Erythroblast (primary cell): Measurements from ENCODE around the gene APOBEC3A.
"Not testable (repeated sequence)": the region's sequence is repeated elsewhere in the genome, so short reads cannot be mapped to it uniquely, and the experiment has no call there.

Source experiments
- DNase-seq, 2 experiments: peaks; one replicate each; lab custom pipeline; 2025; lab: John Stamatoyannopoulos, UW
- GATA1 ChIP-seq: IDR thresholded peaks from 2 replicates; pipeline ENCODE4 v1.6.1; 2011; ENCODE audit warnings: low read depth, mild to moderate bottlenecking, control low read depth, low read length, moderate library complexity
- POLR2A ChIP-seq: IDR thresholded peaks from 2 replicates; pipeline ENCODE4 v1.6.1; 2011; ENCODE audit warnings: mild to moderate bottlenecking, low read length

The APOBEC3A gene

DNA sequence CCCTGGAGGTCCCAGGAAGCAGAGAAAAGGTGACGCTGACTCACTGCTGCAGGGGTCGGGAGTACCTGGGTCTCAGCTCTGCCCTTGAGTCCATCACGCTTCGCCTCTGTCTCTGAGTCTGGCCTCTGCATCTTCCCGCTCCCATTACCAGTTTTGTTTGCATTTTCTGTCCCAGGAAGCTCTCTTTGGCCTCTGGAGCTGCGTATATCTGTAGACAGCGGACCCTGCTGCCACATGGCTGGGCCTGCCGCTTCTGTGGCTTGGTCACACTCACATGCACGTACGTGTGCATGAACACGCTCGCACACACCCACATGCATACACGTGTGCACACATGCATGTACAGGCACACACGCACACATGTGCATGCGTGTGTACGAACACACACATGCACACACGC, 20.8 kb upstream of the APOBEC3A start:
- no peak for DNase-seq
- TF ChIP-seq GATA1 (no peak), POLR2A (no peak)

DNA sequence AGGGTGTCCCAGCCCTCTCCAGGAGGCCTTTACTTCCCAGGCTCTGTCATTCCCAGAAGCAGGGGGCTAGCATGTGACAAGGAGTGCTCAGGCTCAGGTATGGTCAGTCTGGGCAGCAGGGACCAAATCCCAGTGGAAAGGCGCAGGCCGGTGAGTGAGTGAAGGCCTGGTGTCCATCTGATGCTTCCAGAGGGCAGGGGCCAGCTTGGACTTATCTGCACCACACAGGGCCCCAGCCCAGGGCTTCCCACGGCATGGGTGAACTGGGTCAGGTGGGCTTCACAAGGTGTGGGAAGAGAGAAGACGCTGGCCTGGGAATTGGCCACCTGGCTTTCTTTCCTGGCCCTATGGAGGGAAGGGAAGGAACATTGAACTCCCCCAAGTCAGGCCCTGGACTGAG, 20.4 kb upstream of the APOBEC3A start:
- TF ChIP-seq POLR2A, result no peak
- no peak for TF ChIP-seq GATA1
- no peak for DNase-seq

DNA sequence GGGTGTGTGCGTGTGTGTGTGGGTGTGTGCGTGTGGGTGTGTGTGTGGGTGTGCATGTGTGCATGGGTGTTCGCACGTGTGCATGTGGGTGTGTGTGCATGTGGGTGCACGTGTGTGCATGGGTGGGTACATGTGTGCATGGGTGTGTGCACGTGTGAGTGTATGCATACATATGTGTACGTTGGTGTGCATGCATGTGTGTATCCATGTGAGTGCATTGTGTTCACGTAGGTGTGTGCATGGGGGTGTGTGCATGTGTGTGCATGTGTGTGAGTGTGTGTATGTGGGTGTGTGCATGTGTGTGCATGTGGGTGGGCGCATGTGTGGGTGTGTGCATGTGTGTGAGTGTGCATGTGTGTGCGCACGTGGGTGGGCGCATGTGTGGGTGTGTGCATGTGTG, 19.9 kb upstream of the APOBEC3A start:
- DNase-seq, result no peak
- TF ChIP-seq GATA1, result no peak
- no peak for TF ChIP-seq POLR2A

DNA sequence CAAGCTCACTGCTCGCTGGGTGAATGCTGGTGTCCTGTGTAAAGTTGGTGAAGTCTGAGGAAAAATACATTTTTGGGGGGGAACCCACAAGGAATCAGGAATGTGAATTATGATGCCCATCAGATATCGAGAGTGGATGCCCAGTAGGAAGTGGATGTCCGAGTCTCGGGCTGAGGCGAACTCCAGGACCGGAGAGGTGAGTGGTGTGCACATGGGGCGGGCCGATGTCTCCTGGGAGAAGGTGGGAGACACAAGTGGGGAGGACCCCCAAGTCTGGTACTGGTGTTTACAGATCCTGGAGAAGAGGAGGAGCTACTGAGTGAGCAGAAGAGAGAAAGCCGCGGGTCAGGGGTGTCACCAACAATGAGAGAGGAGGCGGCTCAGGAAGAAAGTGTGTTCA, 19.2 kb upstream of the APOBEC3A start:
- TF ChIP-seq POLR2A (no peak), GATA1 (no peak)
- no peak for DNase-seq

DNA sequence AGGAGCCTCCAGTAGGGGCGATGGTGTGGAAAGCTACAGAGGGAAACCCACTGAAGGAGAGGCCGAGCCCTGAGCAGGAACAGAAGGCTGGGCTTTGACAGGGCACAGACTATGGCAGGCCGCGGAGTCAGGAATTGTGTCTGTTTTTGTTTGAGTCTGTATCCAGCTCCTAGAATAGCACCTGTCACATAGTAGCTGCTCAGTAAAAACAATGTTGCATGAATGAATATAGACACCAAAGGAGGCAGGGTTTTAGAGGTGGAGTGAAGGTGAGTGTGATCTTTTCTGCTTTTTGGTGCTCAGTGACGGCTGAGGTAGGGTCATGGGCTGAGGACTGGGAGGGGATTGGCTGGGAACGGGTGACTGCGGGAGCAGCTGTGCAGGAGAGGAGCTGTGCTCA, 18.5 kb upstream of the APOBEC3A start:
- no peak for DNase-seq
- no peak for TF ChIP-seq POLR2A
- TF ChIP-seq GATA1, result no peak

DNA sequence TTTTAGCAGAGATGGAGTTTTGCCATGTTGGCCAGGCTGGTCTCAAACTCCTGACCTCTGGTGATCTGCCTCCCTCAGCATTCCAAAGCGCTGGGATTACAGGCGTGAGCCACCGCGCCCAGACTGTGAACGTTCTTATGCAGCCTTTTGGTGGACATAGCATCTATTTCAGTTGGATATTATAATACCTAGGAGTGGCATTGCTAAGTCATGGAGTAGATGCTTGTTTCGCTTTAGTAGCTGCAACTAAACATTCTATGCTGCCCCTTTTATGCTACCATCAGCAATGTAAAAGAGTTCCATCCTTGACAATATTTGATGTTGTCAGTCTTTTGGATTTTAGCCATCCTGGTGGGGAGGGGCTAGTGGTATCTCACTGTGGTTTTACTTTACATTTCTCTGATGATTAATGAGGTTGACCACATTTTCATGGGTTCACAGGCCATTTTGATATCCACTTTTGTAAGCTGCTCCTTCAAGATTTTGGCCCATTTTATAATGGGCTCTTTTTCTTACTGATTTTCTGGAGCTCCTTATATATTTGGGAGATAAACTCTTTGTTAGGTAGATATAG, 16.5 kb upstream of the APOBEC3A start:
- no peak for DNase-seq
- no peak for TF ChIP-seq POLR2A
- TF ChIP-seq GATA1, result no peak

DNA sequence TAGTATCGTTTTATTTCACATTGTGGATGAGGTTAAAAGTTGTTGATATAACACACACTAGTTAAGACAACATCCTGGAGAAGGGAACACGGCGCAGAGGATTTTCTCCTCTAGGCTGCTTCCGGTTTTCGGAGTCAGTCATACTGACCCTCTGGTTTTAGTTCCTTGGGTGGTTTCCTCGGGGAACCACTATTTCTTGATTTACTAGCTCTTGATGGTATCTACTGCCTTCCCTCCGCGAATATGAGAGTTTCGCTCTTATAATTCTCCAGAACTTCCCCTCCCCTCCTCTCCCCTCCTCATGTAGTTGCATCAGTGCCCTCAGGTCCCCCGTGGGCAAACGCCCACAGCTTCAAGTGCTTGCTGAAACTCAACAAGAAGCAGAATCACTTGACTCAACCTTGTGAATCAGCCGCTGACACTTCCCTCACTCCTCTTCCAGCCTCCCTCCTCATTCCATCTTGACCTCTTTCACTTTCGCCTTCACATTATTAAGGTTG, 15.9 kb upstream of the APOBEC3A start:
- DNase-seq, result peak in 1 of 2 experiments; percentile 32
- TF ChIP-seq POLR2A, result no peak
- no peak for TF ChIP-seq GATA1

DNA sequence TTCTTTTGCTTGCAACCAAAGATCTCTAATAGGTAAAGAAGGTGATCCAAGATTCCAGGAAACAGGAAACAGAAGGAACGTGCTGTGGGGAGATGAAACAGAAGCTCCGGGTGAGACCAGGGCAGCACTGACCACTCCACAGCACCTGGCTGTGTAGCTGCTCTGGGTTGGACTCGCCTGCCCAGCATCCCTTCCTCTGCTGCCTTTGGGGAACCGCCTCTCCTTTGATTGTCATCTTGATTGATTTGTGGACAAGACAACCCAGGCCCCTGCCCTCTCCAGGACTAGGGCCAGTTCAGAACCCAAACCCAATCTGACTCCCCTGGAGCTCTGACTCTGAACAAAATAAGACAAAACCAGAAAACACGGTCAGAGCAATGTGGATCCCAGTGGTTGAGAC, 14.7 kb upstream of the APOBEC3A start:
- DNase-seq, result no peak
- no peak for TF ChIP-seq POLR2A
- no peak for TF ChIP-seq GATA1

DNA sequence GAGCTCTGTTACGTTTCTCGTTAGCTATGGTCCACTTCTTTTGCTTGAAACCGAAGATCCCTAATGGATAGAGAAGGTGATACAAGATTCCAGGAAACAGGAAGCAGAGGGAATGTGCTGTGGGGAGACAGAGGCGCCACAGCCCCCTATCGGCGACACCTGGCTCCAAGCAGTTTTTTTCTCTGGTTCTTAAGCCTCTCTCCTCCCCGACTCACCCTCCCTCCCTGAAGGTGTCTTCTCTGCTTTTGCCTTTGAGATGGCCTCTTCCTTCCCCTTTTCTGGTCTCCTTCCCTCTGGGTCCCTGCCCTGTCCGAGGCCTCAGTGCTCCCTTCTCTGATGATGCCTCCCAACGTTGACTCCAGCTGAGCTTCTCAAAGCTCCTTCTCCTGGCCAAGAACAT, 14.2 kb upstream of the APOBEC3A start:
- DNase-seq, result no peak
- TF ChIP-seq POLR2A, result no peak
- TF ChIP-seq GATA1, result no peak

DNA sequence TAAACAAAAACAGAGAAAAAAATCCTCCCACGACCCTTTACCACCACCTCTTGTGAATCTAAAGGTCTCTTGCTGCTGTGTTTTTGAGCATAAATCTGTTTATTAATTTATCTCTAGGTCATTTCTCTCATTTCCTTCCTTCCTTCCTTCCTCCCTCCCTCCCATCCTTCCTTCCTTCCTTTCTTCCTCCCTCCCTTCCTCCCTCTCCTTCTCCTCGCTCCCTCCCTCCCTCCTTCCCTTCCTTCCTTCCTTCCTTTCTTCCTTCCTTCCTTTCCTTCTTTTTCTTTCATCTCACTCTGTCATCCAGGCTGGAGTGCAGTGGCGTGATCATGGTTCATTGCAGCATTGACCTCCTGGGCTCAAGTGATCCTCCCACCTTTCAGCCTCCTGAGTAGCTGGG, 13.5 kb upstream of the APOBEC3A start:
- DNase-seq, result no peak
- TF ChIP-seq POLR2A, result no peak
- no peak for TF ChIP-seq GATA1

DNA sequence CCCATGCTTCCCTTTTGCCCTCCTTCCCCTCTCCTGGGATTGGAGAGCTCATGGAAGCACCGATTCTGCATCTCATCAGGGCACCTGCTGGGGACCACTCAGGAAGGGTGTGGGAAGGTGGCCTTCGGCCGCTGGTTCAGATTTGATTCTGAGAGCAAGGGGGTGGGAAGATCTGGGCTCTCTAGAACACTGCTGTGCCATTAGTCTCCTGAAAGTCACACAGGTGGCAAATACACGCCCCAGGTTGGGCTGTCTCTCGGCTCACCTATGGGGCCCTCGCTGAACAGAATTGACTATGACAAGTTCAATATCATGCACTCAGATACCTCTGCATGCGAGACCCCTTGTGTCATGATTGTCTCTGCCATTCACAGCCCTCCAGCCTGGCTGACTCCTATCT, 12.8 kb upstream of the APOBEC3A start:
- DNase-seq, result no peak
- TF ChIP-seq GATA1, result no peak
- no peak for TF ChIP-seq POLR2A

DNA sequence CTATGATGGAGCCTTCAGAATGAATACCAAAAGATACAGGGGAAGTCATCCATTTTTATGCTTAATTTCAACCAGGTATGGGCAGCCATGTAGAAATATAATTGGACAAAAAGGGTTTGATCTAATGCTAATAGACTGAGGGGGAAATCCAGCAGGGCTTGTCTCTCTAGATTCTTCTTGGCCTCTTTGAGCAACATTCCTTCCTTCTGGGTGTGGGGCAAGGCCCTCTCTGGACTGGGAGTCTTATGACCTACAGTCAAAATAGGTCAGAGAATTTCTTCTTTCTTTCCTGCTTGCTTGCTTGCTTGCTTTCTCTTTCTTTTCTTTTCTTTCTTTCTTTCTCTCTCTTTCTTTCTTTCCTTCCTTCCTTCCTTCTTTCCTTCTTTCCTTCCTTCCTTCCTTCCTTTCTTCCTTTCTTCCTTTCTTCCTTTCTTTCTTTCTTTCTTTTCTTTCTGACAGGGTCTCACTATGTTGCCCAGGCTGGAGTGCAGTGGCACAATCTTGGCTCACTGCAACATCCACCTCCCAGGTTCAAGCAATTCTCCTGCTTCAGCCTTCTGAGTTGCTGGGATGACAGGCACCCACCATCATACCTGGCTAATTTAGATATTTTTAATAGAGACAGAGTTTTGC, 11.6 kb upstream of the APOBEC3A start:
- DNase-seq, result not testable (repeated sequence)

DNA sequence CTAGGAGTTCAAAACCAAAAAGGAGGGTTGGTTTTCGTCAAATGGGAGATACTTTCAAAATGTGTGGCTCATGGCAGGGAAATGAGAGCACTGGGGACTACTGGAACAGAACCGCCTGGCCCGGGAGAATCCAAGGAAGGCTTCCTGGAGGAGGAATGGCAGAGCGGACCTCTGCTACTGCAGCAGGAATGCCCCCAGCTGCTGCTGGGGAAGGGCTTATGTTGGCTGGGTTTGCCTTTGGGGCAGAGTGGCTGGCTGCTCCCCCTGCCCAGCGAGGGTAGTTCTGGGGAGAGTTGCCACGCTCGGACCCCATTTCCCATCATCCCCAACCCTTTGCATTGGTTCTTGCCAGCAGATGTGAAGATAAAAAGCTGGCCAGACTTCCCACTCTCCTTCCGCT, 10.6 kb upstream of the APOBEC3A start:
- DNase-seq, result no peak
- TF ChIP-seq GATA1, result no peak
- TF ChIP-seq POLR2A, result no peak

DNA sequence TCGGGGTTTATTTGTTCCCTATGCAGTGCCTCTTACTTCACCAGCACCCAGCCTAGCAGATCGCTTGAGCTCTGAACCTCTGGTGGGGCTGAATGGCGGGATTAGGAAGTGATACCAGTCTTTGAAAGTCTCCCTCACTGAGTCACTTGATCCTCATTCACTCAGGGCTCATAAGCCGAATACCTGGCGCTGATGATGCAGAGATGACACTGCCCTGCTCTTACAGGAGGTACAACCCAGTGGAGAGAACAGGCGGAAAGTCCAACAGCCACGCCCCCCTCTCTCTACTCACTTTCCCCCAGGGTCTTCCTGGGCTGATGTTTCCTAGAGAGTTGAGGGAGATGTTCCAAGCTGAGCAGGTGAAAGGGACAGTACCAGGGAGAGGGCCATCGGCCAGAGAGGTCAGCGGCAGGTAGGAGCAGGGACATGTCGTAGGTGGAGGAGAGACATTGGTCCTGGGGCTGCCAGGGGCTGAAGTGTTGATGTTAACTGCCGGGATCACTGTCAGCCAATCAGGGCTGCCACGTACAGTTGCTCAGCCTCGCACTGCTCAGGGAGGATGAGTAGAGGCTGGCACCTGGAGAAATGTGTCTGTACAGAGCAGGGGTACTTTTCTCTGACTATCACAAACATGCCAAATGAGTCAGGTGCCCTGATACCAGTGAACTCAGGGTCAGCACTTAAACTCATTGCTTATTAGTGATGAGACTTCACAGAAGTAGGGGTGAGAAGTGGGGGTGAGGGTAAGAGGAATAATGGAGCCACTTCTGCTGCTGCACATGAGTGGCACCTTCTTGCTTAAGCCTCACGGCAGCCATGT, 9.9 kb upstream of the APOBEC3A start:
- TF ChIP-seq POLR2A (no peak), GATA1 (no peak)
- DNase-seq, result no peak
